ENCODE data around the gene ABCD2. TPM values are rescaled to one million over a fixed set of nuclear protein-coding genes. Genes with fewer than 3 reads are reported as not detected.
A peak's percentile ranks its signal among the peaks of the same experiment; 100 is the strongest.
"Not testable (repeated sequence)": the region's sequence is repeated elsewhere in the genome, so short reads cannot be mapped to it uniquely, and the experiment has no call there.

Gene ABCD2
- total and polyA plus RNA-seq, 3 donors from 2014 or later, result 0.29 to 0.55 (median 0.43) TPM

DNA sequence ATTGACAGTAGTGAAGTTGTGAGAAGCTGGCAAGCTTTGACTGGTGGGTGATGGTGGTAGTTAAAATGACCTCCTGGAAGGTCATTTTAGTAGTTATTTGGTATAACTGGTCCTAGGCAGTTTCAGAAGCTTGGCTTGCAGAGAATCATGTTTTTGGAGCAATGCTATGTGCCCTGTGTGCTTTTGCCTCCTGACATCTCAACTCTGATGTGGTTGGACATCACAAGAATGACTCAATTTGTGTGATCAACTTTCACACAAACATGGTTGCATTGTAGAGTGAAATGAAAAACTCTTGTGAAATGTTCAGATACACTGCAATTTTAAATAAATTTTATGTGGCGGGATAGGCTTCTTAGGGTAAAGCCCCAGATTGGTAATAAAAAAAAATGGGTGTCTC, 8.3 kb upstream of the ABCD2 start:
- no peak for DNase-seq
- intact Hi-C loops (cut with DNase I; ENCODE audit: low total_unique reads), result no loop called here
- 82 to 93% methylated on average over 1 of the region's 1 CpG for WGBS, 2 donors
- no peaks in the 10 kb centered on the region for H3K9me3 ChIP-seq
- H3K27me3 ChIP-seq, result no peaks in the 10 kb centered on the region
- H3K4me3 ChIP-seq, result no peak overlapping the region
- no peaks in the 10 kb centered on the region for H3K4me1 ChIP-seq
- TF ChIP-seq, protein P1, sequence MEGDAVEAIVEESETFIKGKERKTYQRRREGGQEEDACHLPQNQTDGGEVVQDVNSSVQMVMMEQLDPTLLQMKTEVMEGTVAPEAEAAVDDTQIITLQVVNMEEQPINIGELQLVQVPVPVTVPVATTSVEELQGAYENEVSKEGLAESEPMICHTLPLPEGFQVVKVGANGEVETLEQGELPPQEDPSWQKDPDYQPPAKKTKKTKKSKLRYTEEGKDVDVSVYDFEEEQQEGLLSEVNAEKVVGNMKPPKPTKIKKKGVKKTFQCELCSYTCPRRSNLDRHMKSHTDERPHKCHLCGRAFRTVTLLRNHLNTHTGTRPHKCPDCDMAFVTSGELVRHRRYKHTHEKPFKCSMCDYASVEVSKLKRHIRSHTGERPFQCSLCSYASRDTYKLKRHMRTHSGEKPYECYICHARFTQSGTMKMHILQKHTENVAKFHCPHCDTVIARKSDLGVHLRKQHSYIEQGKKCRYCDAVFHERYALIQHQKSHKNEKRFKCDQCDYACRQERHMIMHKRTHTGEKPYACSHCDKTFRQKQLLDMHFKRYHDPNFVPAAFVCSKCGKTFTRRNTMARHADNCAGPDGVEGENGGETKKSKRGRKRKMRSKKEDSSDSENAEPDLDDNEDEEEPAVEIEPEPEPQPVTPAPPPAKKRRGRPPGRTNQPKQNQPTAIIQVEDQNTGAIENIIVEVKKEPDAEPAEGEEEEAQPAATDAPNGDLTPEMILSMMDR (IDR thresholded peaks at IDR 0.05), result no peak
- no peak for TF ChIP-seq POLR2A (IDR thresholded peaks at IDR 0.05)
- no peaks in the 10 kb centered on the region for H3K36me3 ChIP-seq (ENCODE audit: low read depth, missing control alignments)
- H3K27ac ChIP-seq, result no peak overlapping the region

DNA sequence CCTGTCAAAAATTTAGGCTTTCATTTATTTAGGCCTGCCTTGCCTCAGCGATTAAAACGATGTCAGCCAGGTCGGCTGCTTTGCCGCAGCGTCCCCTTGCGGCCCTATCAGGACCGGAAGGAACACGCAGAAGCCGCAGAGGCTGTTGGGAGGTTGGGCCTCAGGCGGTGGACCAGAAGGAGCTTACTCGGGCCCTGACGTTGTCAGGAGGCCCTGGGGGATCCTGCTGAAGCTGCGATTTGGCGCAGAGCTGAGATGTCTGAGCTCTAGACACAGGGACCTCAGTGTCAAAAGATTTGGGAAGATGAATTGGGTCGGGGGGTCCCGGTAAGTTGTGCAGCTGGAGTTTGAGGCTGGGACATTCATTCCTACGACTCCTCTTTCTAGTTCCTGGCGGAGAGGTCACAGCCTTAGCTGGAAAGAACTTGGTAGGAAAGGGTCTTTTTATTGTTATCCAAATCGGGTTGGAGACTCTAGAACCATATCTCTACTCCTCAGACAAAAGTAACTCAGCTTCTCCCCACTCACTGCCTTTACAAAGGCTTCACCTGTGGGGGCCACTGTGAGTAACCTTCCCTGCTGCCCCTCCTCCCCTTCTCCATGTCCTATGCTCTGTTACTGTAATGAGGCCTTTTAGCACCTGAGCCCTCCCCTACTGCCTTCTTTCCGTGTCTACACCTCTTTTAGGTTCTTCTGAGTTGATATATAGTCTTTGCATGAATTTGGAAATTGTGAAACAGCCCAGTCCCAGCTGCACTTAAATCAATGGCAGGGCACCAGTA, 6.6 kb upstream of the ABCD2 start:
- TF ChIP-seq, protein P1 (IDR thresholded peaks at IDR 0.05), result peak in 1 of 3 experiments; percentile 15
- TF ChIP-seq POLR2A (IDR thresholded peaks at IDR 0.05), result no peak
- H3K4me3 ChIP-seq, result peak overlapping the region; percentile 38 to 53
- no peak overlapping the region for H3K27ac ChIP-seq
- H3K4me1 ChIP-seq, result no peaks in the 10 kb centered on the region
- DNase-seq, result peak; percentile 71
- no peaks in the 10 kb centered on the region for H3K27me3 ChIP-seq
- H3K36me3 ChIP-seq (ENCODE audit: low read depth, missing control alignments), result no peaks in the 10 kb centered on the region
- 62 to 79% methylated on average over 20 of the region's 20 CpGs for WGBS, 2 donors
- intact Hi-C loops (cut with DNase I; ENCODE audit: low total_unique reads), result no loop called here
- no peaks in the 10 kb centered on the region for H3K9me3 ChIP-seq

DNA sequence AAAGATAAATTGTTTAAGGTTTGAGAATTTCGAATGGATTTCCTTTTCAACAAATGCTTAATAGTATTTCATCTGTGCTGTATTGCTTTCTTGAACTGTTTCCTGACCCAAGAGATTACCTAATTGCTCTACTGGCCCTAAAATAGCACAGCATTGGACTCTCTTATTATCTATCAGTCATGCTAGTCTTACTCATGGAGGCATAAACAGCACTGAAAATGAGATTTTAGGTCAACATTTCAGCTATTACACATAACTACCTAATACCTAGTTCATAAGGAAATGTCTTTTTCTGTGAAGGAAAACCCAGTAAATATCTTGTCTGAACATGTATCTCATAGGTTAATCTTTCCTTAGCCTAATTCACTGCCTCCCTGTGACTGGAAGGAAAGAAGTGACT, 4.3 kb upstream of the ABCD2 start:
- DNase-seq, result no peak
- WGBS, 2 donors, result 83 to 93% methylated on average over 1 of the region's 1 CpG
- H3K4me1 ChIP-seq, result no peaks in the 10 kb centered on the region
- H3K27ac ChIP-seq, result no peak overlapping the region
- no peaks in the 10 kb centered on the region for H3K36me3 ChIP-seq (ENCODE audit: low read depth, missing control alignments)
- H3K27me3 ChIP-seq, result no peaks in the 10 kb centered on the region
- no peak for TF ChIP-seq POLR2A (IDR thresholded peaks at IDR 0.05)
- TF ChIP-seq, protein P1 (IDR thresholded peaks at IDR 0.05), result no peak
- H3K4me3 ChIP-seq, result no peak overlapping the region
- no peaks in the 10 kb centered on the region for H3K9me3 ChIP-seq
- intact Hi-C loops (cut with DNase I; ENCODE audit: low total_unique reads), result no loop called here

DNA sequence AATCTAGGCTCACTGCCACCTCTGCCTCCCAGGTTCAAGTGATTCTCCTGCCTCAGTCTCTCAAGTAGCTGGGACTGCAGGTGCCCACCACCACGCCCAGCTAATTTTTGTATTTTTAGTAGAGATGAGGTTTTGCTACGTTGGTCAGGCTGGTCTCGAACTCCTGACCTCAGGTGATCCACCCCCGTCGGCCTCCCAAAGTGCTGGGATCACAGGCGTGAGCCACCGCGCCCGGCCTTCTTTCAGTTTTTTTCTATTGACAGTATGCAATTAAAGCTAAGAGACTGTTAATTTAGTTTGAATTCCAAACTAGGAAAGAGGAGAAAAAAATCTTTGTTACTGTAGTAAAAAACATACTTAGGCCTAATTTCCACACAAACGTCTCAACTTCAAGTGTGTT, 3.6 kb upstream of the ABCD2 start:
- intact Hi-C loops (cut with DNase I; ENCODE audit: low total_unique reads); H3K27ac ChIP-seq; H3K36me3 ChIP-seq (ENCODE audit: low read depth, missing control alignments); H3K9me3 ChIP-seq; H3K4me3 ChIP-seq; H3K4me1 ChIP-seq; H3K27me3 ChIP-seq; DNase-seq: not testable (repeated sequence)
- WGBS, 2 donors, result 95 to 96% methylated on average over 10 of the region's 10 CpGs

DNA sequence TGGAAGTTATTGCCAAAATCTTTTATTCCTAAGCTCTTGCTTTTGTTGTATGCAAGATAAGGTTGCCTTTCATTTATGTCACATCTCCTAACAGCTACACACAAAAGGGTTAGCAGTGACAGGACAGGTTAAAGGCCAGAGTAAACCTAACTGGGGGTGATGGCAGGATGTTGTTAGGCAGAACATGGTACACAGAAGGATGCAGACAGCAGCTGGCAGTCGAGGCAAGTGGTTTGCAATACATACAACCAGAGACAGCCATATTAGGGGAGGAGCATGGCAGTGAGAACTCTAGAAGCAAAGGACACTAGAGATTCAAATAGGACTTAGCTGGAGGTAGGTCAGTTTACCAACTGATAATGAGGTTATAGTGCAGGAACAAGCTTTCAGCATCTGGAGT, 2.7 kb upstream of the ABCD2 start:
- WGBS, 2 donors, result 80 to 81% methylated on average over 1 of the region's 1 CpG
- DNase-seq, result no peak
- H3K4me3 ChIP-seq, result no peak overlapping the region
- H3K36me3 ChIP-seq (ENCODE audit: low read depth, missing control alignments), result no peaks in the 10 kb centered on the region
- no peaks in the 10 kb centered on the region for H3K9me3 ChIP-seq
- H3K27ac ChIP-seq, result no peak overlapping the region
- no peaks in the 10 kb centered on the region for H3K4me1 ChIP-seq
- TF ChIP-seq, protein P1 (IDR thresholded peaks at IDR 0.05), result no peak
- no peak for TF ChIP-seq POLR2A (IDR thresholded peaks at IDR 0.05)
- H3K27me3 ChIP-seq, result no peaks in the 10 kb centered on the region
- intact Hi-C loops (cut with DNase I; ENCODE audit: low total_unique reads), result no loop called here
